IPS DF 4.7 (cell line): ENCODE data around the gene ANAPC15.
"Not testable (repeated sequence)": the region's sequence is repeated elsewhere in the genome, so short reads cannot be mapped to it uniquely, and the experiment has no call there.

ENCODE experiments used
- DNase-seq: peaks from one replicate; pipeline ENCODE4 v3.0.0-alpha.2; 2013; ENCODE audit warnings: low spot score; ENCODE audit errors: extremely low read depth

ANAPC15 gene

GRCh38 chr11:72112143-72112977 is at the start of gene ANAPC15:
Gene ANAPC15 (minus strand): TSS chr11:72112695. CDS start chr11:72111276, 1,419 bp downstream.
- peak; percentile 99 for DNase-seq

- no peak for DNase-seq
Observed at GRCh38 chr11:72160319-72160718, 47.8 kb upstream of the ANAPC15 start.

GRCh38 chr11:72157131-72157530 is 44.6 kb upstream of the ANAPC15 start:
- DNase-seq: no peak

- DNase-seq: no peak
Observed at GRCh38 chr11:72155751-72156150, 43.3 kb upstream of the ANAPC15 start.

- DNase-seq: no peak
Observed at GRCh38 chr11:72154816-72155215, 42.3 kb upstream of the ANAPC15 start.

GRCh38 chr11:72153874-72154273 is 41.4 kb upstream of the ANAPC15 start:
- not testable (repeated sequence) for DNase-seq

GRCh38 chr11:72150882-72151281 is 38.4 kb upstream of the ANAPC15 start:
- DNase-seq: no peak

GRCh38 chr11:72146625-72147024 is 34.1 kb upstream of the ANAPC15 start:
- DNase-seq: no peak

- DNase-seq: no peak
Observed at GRCh38 chr11:72144807-72145565, 32.5 kb upstream of the ANAPC15 start.

- not testable (repeated sequence) for DNase-seq
Observed at GRCh38 chr11:72142543-72142942, 30.0 kb upstream of the ANAPC15 start.

GRCh38 chr11:72142086-72142485 is 29.6 kb upstream of the ANAPC15 start:
- DNase-seq: not testable (repeated sequence)

GRCh38 chr11:72141066-72141465 is 28.6 kb upstream of the ANAPC15 start:
- DNase-seq: no peak

GRCh38 chr11:72140661-72141060 is 28.2 kb upstream of the ANAPC15 start:
- DNase-seq: no peak

- DNase-seq: no peak
Observed at GRCh38 chr11:72139500-72139899, 27.0 kb upstream of the ANAPC15 start.

GRCh38 chr11:72138821-72139390 is 26.4 kb upstream of the ANAPC15 start:
- DNase-seq: no peak

GRCh38 chr11:72136684-72137262 is 24.3 kb upstream of the ANAPC15 start:
- DNase-seq: no peak

- DNase-seq: no peak
Observed at GRCh38 chr11:72135891-72136683, 23.6 kb upstream of the ANAPC15 start.

- DNase-seq: not testable (repeated sequence)
Observed at GRCh38 chr11:72135473-72135872, 23.0 kb upstream of the ANAPC15 start, which contains the start of gene FOLR3. Gene FOLR3 (plus strand): TSS chr11:72135725. CDS start chr11:72135953, 228 bp downstream.

GRCh38 chr11:72132646-72133045 is 20.2 kb upstream of the ANAPC15 start:
- DNase-seq: no peak

- no peak for DNase-seq
Observed at GRCh38 chr11:72129381-72129780, 16.9 kb upstream of the ANAPC15 start.

GRCh38 chr11:72127923-72128322 is 15.4 kb upstream of the ANAPC15 start:
- DNase-seq: no peak
